ENCODE data around the gene RRM1.

DNA sequence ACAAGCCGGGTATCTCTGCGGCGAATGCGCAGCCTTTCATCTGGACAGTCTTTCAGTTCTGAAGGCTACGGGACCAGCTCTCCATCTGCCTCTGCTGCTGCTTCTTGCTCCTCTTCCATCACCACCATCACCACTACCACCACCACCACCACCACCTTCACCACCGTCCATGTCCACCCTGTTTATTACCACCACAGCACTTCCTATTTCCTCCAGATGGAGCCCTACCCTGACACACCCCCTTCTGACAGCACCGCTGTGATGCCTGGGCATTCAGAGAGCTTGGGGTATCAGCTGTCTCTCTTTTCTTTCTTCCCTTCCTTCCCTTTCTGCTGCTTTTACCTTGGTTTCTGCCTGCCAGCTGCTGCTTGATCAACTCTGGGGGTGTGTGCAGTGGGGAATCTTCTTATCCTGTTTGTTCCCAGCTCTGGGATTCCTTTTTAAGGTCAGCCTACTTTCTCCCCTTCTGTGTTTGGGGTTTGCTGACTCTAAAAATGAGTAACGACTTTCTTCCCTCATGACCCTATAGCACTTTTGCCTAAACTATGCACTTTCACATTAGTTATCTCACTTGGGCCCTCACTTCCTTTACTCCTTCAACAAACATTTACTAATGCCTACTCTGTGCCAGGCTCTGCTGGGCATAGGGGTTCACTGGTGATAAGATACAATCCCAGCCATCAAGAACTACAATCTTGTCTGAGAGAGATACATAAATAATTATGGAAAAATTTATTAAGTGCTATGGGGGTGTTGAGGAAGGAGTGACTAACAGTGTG, 7.8 kb upstream of the RRM1 start:
- TF ChIP-seq, protein P1, sequence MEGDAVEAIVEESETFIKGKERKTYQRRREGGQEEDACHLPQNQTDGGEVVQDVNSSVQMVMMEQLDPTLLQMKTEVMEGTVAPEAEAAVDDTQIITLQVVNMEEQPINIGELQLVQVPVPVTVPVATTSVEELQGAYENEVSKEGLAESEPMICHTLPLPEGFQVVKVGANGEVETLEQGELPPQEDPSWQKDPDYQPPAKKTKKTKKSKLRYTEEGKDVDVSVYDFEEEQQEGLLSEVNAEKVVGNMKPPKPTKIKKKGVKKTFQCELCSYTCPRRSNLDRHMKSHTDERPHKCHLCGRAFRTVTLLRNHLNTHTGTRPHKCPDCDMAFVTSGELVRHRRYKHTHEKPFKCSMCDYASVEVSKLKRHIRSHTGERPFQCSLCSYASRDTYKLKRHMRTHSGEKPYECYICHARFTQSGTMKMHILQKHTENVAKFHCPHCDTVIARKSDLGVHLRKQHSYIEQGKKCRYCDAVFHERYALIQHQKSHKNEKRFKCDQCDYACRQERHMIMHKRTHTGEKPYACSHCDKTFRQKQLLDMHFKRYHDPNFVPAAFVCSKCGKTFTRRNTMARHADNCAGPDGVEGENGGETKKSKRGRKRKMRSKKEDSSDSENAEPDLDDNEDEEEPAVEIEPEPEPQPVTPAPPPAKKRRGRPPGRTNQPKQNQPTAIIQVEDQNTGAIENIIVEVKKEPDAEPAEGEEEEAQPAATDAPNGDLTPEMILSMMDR (IDR thresholded peaks at IDR 0.05): no peak
- no peak for TF ChIP-seq EP300 (IDR thresholded peaks at IDR 0.05)

Data from stomach (tissue), 4 donors.